Measurements from ENCODE around the gene TBXAS1. TPM values are rescaled to one million over a fixed set of nuclear protein-coding genes. Genes with fewer than 3 reads are reported as not detected.

Gene TBXAS1
- total RNA-seq, 2 experiments from 2014 or later = 0.83 to 1.1 TPM

- intact Hi-C loops (cut with micrococcal nuclease) = no loop called here
- H3K36me3 Mint-ChIP-seq (ENCODE audit: low read depth) = no peaks in the 10 kb centered on the region
- H3K9me3 Mint-ChIP-seq = no peaks in the 10 kb centered on the region
- DNase-seq = no peak
- no peak overlapping the region for H3K27ac Mint-ChIP-seq
- CTCF ChIA-PET = interaction anchor here (0.9 kb wide), 1 partner anchor 265 kb away, joined by 3 read pairs; no protein-coding TSS in a partner anchor
- peaks cover 2% of the 10 kb centered on the region for H3K4me1 Mint-ChIP-seq (ENCODE audit: low read depth)
- no peaks in the 10 kb centered on the region for H3K27me3 Mint-ChIP-seq (ENCODE audit: low read depth)
- H3K4me3 Mint-ChIP-seq = no peak overlapping the region
Observed at GRCh38 chr7:139885511-139885910, 56.4 kb downstream of the TBXAS1 start.

DNA sequence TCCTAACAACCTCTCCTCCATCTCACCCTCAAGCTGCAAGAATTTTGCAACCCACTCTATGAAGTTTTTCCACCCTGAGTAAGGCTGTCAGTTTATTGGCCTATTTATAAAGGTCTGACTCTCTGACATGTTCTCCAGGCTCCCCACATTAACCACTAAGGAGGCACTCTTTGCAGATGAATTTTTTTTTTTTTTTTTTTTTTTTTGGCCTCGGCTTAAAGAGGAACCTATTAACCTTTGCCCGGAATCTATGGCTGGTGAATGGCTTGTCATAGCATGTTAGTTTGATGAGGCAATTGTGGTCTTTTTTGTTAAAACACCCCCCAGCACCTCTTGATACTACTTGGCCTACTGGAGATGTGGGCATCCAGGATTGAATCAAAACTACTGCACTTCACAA lies 57.1 kb downstream of the TBXAS1 start:
- peaks cover 2% of the 10 kb centered on the region for H3K4me1 Mint-ChIP-seq (ENCODE audit: low read depth)
- intact Hi-C loops (cut with micrococcal nuclease) = no loop called here
- CTCF ChIA-PET = no interaction called here

DNA sequence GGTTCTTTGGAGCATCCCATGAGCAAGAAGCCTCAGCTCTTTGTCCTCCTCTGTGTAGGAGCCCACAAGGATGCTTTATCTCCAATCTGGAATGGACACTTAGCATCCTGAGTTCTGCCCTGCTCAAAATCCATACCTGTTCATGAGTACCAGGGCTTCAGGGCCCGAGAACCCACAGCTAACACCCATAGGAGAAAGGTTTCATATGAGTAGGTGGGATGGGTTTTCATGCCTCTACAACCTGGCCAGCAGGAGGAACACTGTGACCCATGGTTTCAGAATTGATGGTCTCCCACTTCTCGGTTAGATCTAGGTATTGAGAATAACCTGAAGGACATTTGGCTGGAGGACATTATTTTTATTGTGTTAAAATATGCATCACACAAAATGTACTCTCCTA lies 57.8 kb downstream of the TBXAS1 start:
- H3K4me3 Mint-ChIP-seq = no peak overlapping the region
- H3K9me3 Mint-ChIP-seq = no peaks in the 10 kb centered on the region
- H3K27ac Mint-ChIP-seq = no peak overlapping the region
- no peak for DNase-seq
- CTCF ChIA-PET = interaction anchor here (1.0 kb wide), 1 partner anchor 15 kb away, joined by 3 read pairs; no protein-coding TSS in a partner anchor
- no peaks in the 10 kb centered on the region for H3K36me3 Mint-ChIP-seq (ENCODE audit: low read depth)
- H3K4me1 Mint-ChIP-seq (ENCODE audit: low read depth) = peaks cover 2% of the 10 kb centered on the region
- no peaks in the 10 kb centered on the region for H3K27me3 Mint-ChIP-seq (ENCODE audit: low read depth)
- intact Hi-C loops (cut with micrococcal nuclease) = no loop called here

More for the DNA sequence above, 57.1 kb downstream of the TBXAS1 start:
- Mint-ChIP-seq H3K27ac (no peak overlapping the region), H3K36me3 (ENCODE audit: low read depth) (no peaks in the 10 kb centered on the region), H3K9me3 (no peaks in the 10 kb centered on the region), H3K27me3 (ENCODE audit: low read depth) (no peaks in the 10 kb centered on the region), H3K4me3 (no peak overlapping the region)
- no peak for DNase-seq

- intact Hi-C loops (cut with micrococcal nuclease) = no loop called here
- Mint-ChIP-seq H3K27ac (no peak overlapping the region), H3K4me1 (ENCODE audit: low read depth) (peaks cover 2% of the 10 kb centered on the region), H3K9me3 (no peaks in the 10 kb centered on the region), H3K4me3 (no peak overlapping the region), H3K27me3 (ENCODE audit: low read depth) (no peaks in the 10 kb centered on the region), H3K36me3 (ENCODE audit: low read depth) (no peaks in the 10 kb centered on the region)
- DNase-seq = no peak
- CTCF ChIA-PET = interaction anchor here (1.0 kb wide), 1 partner anchor 16 kb away, joined by 3 read pairs; no protein-coding TSS in a partner anchor
Observed at GRCh38 chr7:139887992-139888481, 59.0 kb downstream of the TBXAS1 start.

- CTCF ChIA-PET = no interaction called here
- no peak overlapping the region for H3K4me3 Mint-ChIP-seq
- no peaks in the 10 kb centered on the region for H3K9me3 Mint-ChIP-seq
- intact Hi-C loops (cut with micrococcal nuclease) = no loop called here
- no peaks in the 10 kb centered on the region for H3K36me3 Mint-ChIP-seq (ENCODE audit: low read depth)
- no peak overlapping the region for H3K27ac Mint-ChIP-seq
- DNase-seq = no peak
- no peaks in the 10 kb centered on the region for H3K27me3 Mint-ChIP-seq (ENCODE audit: low read depth)
- peaks cover 2% of the 10 kb centered on the region for H3K4me1 Mint-ChIP-seq (ENCODE audit: low read depth)
Observed at GRCh38 chr7:139889186-139889871, 60.3 kb downstream of the TBXAS1 start.

GRCh38 chr7:139893461-139893860 lies 64.4 kb downstream of the TBXAS1 start:
- peaks cover 2% of the 10 kb centered on the region for H3K4me1 Mint-ChIP-seq (ENCODE audit: low read depth)
- DNase-seq = no peak
- no peak overlapping the region for H3K27ac Mint-ChIP-seq
- H3K9me3 Mint-ChIP-seq = no peaks in the 10 kb centered on the region
- H3K36me3 Mint-ChIP-seq (ENCODE audit: low read depth) = no peaks in the 10 kb centered on the region
- H3K4me3 Mint-ChIP-seq = no peak overlapping the region
- intact Hi-C loops (cut with micrococcal nuclease) = no loop called here
- CTCF ChIA-PET = interaction anchor here (0.7 kb wide), 1 partner anchor 106 kb away, joined by 3 read pairs; no protein-coding TSS in a partner anchor
- no peaks in the 10 kb centered on the region for H3K27me3 Mint-ChIP-seq (ENCODE audit: low read depth)

DNA sequence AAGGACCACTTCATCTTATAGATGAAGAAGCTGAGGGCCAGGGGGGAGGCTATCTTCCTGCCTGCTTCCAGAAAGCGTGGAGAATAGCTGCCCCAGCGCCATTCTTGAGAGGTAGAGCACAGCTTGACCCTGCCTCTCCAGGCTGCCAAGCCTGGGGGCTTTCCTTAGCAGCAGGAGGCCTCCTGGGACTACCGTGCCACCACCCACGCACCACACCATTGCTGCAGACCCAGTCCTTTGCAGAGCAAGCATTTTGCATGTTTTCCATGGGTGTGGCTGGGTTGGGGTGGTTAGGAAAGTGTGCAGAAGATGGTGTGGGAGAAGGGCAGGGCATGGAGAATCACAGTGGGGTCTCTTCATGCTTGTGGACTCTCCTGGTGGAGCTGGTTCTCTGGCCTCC lies 64.9 kb downstream of the TBXAS1 start:
- DNase-seq = no peak
- H3K36me3 Mint-ChIP-seq (ENCODE audit: low read depth) = no peaks in the 10 kb centered on the region
- no peaks in the 10 kb centered on the region for H3K27me3 Mint-ChIP-seq (ENCODE audit: low read depth)
- no peak overlapping the region for H3K4me3 Mint-ChIP-seq
- CTCF ChIA-PET = no interaction called here
- no peak overlapping the region for H3K27ac Mint-ChIP-seq
- intact Hi-C loops (cut with micrococcal nuclease) = no loop called here
- no peaks in the 10 kb centered on the region for H3K9me3 Mint-ChIP-seq
- H3K4me1 Mint-ChIP-seq (ENCODE audit: low read depth) = no peaks in the 10 kb centered on the region

GRCh38 chr7:139895141-139895829 lies 66.2 kb downstream of the TBXAS1 start:
- intact Hi-C loops (cut with micrococcal nuclease) = no loop called here
- Mint-ChIP-seq H3K36me3 (ENCODE audit: low read depth) (no peaks in the 10 kb centered on the region), H3K4me1 (ENCODE audit: low read depth) (no peaks in the 10 kb centered on the region), H3K27me3 (ENCODE audit: low read depth) (no peaks in the 10 kb centered on the region), H3K27ac (no peak overlapping the region), H3K4me3 (no peak overlapping the region), H3K9me3 (no peaks in the 10 kb centered on the region)
- no peak for DNase-seq
- CTCF ChIA-PET = no interaction called here

- H3K27me3 Mint-ChIP-seq (ENCODE audit: low read depth) = no peaks in the 10 kb centered on the region
- no peaks in the 10 kb centered on the region for H3K4me1 Mint-ChIP-seq (ENCODE audit: low read depth)
- no peak overlapping the region for H3K27ac Mint-ChIP-seq
- no peaks in the 10 kb centered on the region for H3K9me3 Mint-ChIP-seq
- no peak for DNase-seq
- intact Hi-C loops (cut with micrococcal nuclease) = no loop called here
- H3K36me3 Mint-ChIP-seq (ENCODE audit: low read depth) = no peaks in the 10 kb centered on the region
- CTCF ChIA-PET = no interaction called here
- no peak overlapping the region for H3K4me3 Mint-ChIP-seq
Observed at GRCh38 chr7:139896288-139896687, 67.2 kb downstream of the TBXAS1 start.

GRCh38 chr7:139896831-139897230 lies 67.8 kb downstream of the TBXAS1 start:
- Mint-ChIP-seq H3K4me3 (no peak overlapping the region), H3K4me1 (ENCODE audit: low read depth) (no peaks in the 10 kb centered on the region), H3K36me3 (ENCODE audit: low read depth) (no peaks in the 10 kb centered on the region), H3K9me3 (no peaks in the 10 kb centered on the region), H3K27ac (no peak overlapping the region), H3K27me3 (ENCODE audit: low read depth) (no peaks in the 10 kb centered on the region)
- DNase-seq = no peak
- CTCF ChIA-PET = no interaction called here
- intact Hi-C loops (cut with micrococcal nuclease) = no loop called here

DNA sequence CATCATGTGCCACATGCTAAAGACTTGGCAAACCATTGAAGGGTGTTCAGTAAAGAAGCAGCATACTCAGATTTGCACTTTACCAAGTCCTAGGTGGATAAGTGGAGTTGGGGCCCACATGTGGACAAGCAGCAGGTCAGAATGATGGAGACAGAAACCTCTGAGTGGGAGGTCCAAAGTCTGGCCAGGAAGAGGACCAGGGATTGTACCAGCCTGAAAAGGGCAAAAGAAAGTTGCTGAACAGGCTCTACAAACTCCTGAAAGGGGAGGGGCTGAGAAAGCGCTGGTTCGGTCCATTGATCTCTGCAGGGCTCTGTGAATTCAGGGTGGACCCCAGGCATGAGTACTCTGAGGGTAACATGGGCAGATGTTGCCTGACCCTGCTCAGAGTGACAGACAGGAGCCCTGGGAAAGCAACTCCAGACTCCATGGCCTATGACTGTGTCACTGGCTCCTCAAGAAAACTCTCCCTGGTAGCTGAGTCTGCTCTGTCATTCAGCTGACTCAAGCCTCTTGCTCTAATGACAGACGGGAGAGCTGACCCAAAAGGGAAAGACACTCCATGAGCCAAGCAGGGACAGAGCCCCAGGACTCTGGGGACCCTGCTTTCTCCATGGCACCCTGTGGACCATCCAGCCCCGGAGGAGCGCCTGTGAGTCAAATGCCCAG lies 68.5 kb downstream of the TBXAS1 start:
- H3K36me3 Mint-ChIP-seq (ENCODE audit: low read depth) = no peaks in the 10 kb centered on the region
- H3K27ac Mint-ChIP-seq = no peak overlapping the region
- CTCF ChIA-PET = no interaction called here
- no peaks in the 10 kb centered on the region for H3K4me1 Mint-ChIP-seq (ENCODE audit: low read depth)
- no peak for DNase-seq
- no peak overlapping the region for H3K4me3 Mint-ChIP-seq
- no peaks in the 10 kb centered on the region for H3K27me3 Mint-ChIP-seq (ENCODE audit: low read depth)
- intact Hi-C loops (cut with micrococcal nuclease) = no loop called here
- no peaks in the 10 kb centered on the region for H3K9me3 Mint-ChIP-seq

- peaks cover 7% of the 10 kb centered on the region for H3K9me3 Mint-ChIP-seq
- no peak for DNase-seq
- no peak overlapping the region for H3K4me3 Mint-ChIP-seq
- intact Hi-C loops (cut with micrococcal nuclease) = no loop called here
- no peaks in the 10 kb centered on the region for H3K27me3 Mint-ChIP-seq (ENCODE audit: low read depth)
- no peak overlapping the region for H3K27ac Mint-ChIP-seq
- H3K4me1 Mint-ChIP-seq (ENCODE audit: low read depth) = no peaks in the 10 kb centered on the region
- CTCF ChIA-PET = no interaction called here
- H3K36me3 Mint-ChIP-seq (ENCODE audit: low read depth) = no peaks in the 10 kb centered on the region
Observed at GRCh38 chr7:139898483-139898882, 69.4 kb downstream of the TBXAS1 start.
